Prostate gland (tissue), 2 donors: ENCODE data around the gene OXCT2. TPM values are rescaled to one million over a fixed set of nuclear protein-coding genes. Genes with fewer than 3 reads are reported as not detected.
"Not testable (repeated sequence)": the region's sequence is repeated elsewhere in the genome, so short reads cannot be mapped to it uniquely, and the experiment has no call there.

Source experiments
- DNase-seq: peaks from one replicate; pipeline ENCODE4 v3.0.0-alpha.2; 2019; ENCODE audit warnings: low spot score
- H3K27ac ChIP-seq, 2 donors: fragments of 200-600 bp; sonication (generic); 2 replicates each; pipeline ENCODE4 v1.5.1; 2017 to 2019
- H3K27me3 ChIP-seq: fragments of 200-600 bp; sonication (generic); replicated peaks from 2 replicates; pipeline ENCODE4 v1.5.1; 2019; ENCODE audit not compliant: insufficient read depth
- H3K36me3 ChIP-seq, 2 donors: fragments of 200-600 bp; sonication (generic); 1 replicate in 1 of 2; 2 replicates in 1 of 2; pipeline versions ENCODE4 v1.5.1 to v1.8.1; 2017 to 2019
- H3K4me1 ChIP-seq: fragments of 200-600 bp; sonication (generic); replicated peaks from 2 replicates; pipeline ENCODE4 v1.5.1; 2019
- H3K4me3 ChIP-seq, 2 donors: fragments of 200-600 bp; sonication (generic); 2 replicates each; pipeline ENCODE4 v1.5.1; 2017 to 2019
- H3K9me3 ChIP-seq: fragments of 200-600 bp; sonication (generic); 2 replicates; pipeline ENCODE4 v1.5.1; 2017
- CTCF ChIP-seq, 4 experiments: fragments of 200-600 bp in 2 of 4; fragments of 450-650 bp in 2 of 4; sonication (generic) in 2 of 4; IDR thresholded peaks; 1 replicate in 3 of 4; 2 replicates in 1 of 4; pipeline ENCODE4 v1.5.1; 2016 to 2019; ENCODE audit warnings: antibody characterized with exemption in 4 of 4, mild to moderate bottlenecking in 2 of 4, moderate library complexity in 2 of 4
- POLR2A ChIP-seq: fragments of 450-650 bp; IDR thresholded peaks from one replicate; pipeline ENCODE4 v1.6.1; 2016; ENCODE audit warnings: antibody characterized with exemption, mild to moderate bottlenecking
- POLR2AphosphoS5 ChIP-seq: sonication (generic); formaldehyde crosslinking; IDR thresholded peaks from one replicate; pipeline ENCODE4 v1.6.1; 2017; ENCODE audit warnings: antibody characterized with exemption
- WGBS: methylation state at CpG from one replicate; pipeline ENCODE4 v1.1.5; 2018; 5-methylcytosine and 5-hydroxymethylcytosine counted together
- intact Hi-C: fragments of 100-400 bp; cut with DNase I; formaldehyde crosslinking; loops from one replicate; pipeline ENCODE4 v1.14.2; 2022
- total RNA-seq, 2 donors: library from RNA; depleted of rRNA; stranded (reverse); fragments of >200 nt; gene quantifications; one replicate each; pipeline ENCODE4 v1.1.0, GENCODE V29; 2016

The OXCT2 gene
- total RNA-seq, 2 donors from 2014 or later = 1.0 to 4.9 TPM

- H3K27ac ChIP-seq = no peak overlapping the region
- 70% methylated on average over 12 of the region's 12 CpGs for WGBS
- no peak overlapping the region for H3K4me3 ChIP-seq
- no peaks in the 10 kb centered on the region for H3K9me3 ChIP-seq
- no peaks in the 10 kb centered on the region for H3K4me1 ChIP-seq
- H3K36me3 ChIP-seq = no peaks in the 10 kb centered on the region
- no peaks in the 10 kb centered on the region for H3K27me3 ChIP-seq
- intact Hi-C loops = no loop called here
- no peak for TF ChIP-seq CTCF (IDR thresholded peaks at IDR 0.05)
- TF ChIP-seq POLR2A = no peak
- TF ChIP-seq POLR2AphosphoS5 = no peak
- DNase-seq = no peak
Measured at GRCh38 chr1:39776400-39776713, 5.2 kb upstream of the OXCT2 start.

- 83% methylated on average over 9 of the region's 20 CpGs for WGBS
- DNase-seq, H3K9me3 ChIP-seq, H3K4me1 ChIP-seq, intact Hi-C loops, H3K36me3 ChIP-seq, H3K27me3 ChIP-seq, H3K27ac ChIP-seq, H3K4me3 ChIP-seq: not testable (repeated sequence)
Measured at GRCh38 chr1:39775676-39776399, 4.7 kb upstream of the OXCT2 start.

- H3K27me3 ChIP-seq, intact Hi-C loops, H3K9me3 ChIP-seq, H3K36me3 ChIP-seq, H3K27ac ChIP-seq, H3K4me3 ChIP-seq, H3K4me1 ChIP-seq, DNase-seq: not testable (repeated sequence)
- 74% methylated on average over 10 of the region's 11 CpGs for WGBS
Measured at GRCh38 chr1:39775141-39775540, 4.0 kb upstream of the OXCT2 start.

- H3K36me3 ChIP-seq, H3K4me1 ChIP-seq, intact Hi-C loops, H3K9me3 ChIP-seq, H3K27ac ChIP-seq, DNase-seq, H3K4me3 ChIP-seq, H3K27me3 ChIP-seq: not testable (repeated sequence)
- 35% methylated on average over 4 of the region's 23 CpGs for WGBS
Measured at GRCh38 chr1:39773369-39773979, 2.3 kb upstream of the OXCT2 start.

GRCh38 chr1:39770100-39771021, 787 bp downstream of the OXCT2 start:
- H3K9me3 ChIP-seq, H3K4me3 ChIP-seq, H3K4me1 ChIP-seq, H3K36me3 ChIP-seq, H3K27me3 ChIP-seq, DNase-seq, intact Hi-C loops, H3K27ac ChIP-seq: not testable (repeated sequence)
- 1% methylated on average over 24 of the region's 71 CpGs for WGBS

- H3K27me3 ChIP-seq, H3K9me3 ChIP-seq, intact Hi-C loops, DNase-seq, H3K4me3 ChIP-seq, H3K4me1 ChIP-seq, H3K36me3 ChIP-seq, H3K27ac ChIP-seq: not testable (repeated sequence)
- 81% methylated on average over 9 of the region's 19 CpGs for WGBS
Measured at GRCh38 chr1:39769502-39769901, 1.6 kb downstream of the OXCT2 start.

GRCh38 chr1:39766466-39766865, 4.7 kb downstream of the OXCT2 start:
- H3K27me3 ChIP-seq, intact Hi-C loops, H3K4me3 ChIP-seq, DNase-seq, H3K27ac ChIP-seq, H3K4me1 ChIP-seq, H3K36me3 ChIP-seq, H3K9me3 ChIP-seq: not testable (repeated sequence)
- no CpG with 5 or more reads among the region's 5 CpGs for WGBS

GRCh38 chr1:39764512-39764911, 6.6 kb downstream of the OXCT2 start:
- intact Hi-C loops, H3K4me3 ChIP-seq, H3K27me3 ChIP-seq, DNase-seq, H3K27ac ChIP-seq, H3K9me3 ChIP-seq, H3K36me3 ChIP-seq, H3K4me1 ChIP-seq: not testable (repeated sequence)
- WGBS = 89% methylated on average over 8 of the region's 19 CpGs

GRCh38 chr1:39763619-39764374, 7.4 kb downstream of the OXCT2 start:
- H3K27me3 ChIP-seq, H3K36me3 ChIP-seq, H3K4me1 ChIP-seq, H3K4me3 ChIP-seq, H3K27ac ChIP-seq, H3K9me3 ChIP-seq, DNase-seq, intact Hi-C loops: not testable (repeated sequence)
- 88% methylated on average over 15 of the region's 18 CpGs for WGBS
